Panc1 (cell line): ENCODE data around the gene SCGB1A1. TPM values are rescaled to one million over a fixed set of nuclear protein-coding genes. Genes with fewer than 3 reads are reported as not detected.
A peak's percentile ranks its signal among the peaks of the same experiment; 100 is the strongest.

ENCODE experiments used
- ATAC-seq: fragments of 200-7000 bp; cut with Tn5 transposase; 2 replicates; pipeline ENCODE4 v1.9.1; 2020; ENCODE audit warnings: mild to moderate bottlenecking, moderate library complexity
- BruUV-seq: library from RNA; stranded (reverse); fragments of 400-500 nt; replicated peaks from 2 replicates; lab custom pipeline; 2021; lab: Mats Ljungman, UMichigan
- CTCF ChIA-PET: fragments of 300-600 bp; sonication (Branson Sonifier 250); formaldehyde crosslinking; loops from one replicate; lab custom pipeline; 2022; ENCODE audit warnings: antibody characterized with exemption; lab: Charles Lee
- POLR2A ChIA-PET: fragments of 300-600 bp; sonication (Branson Sonifier 250); formaldehyde crosslinking; loops from one replicate; lab custom pipeline; 2022; ENCODE audit warnings: antibody characterized with exemption; lab: Charles Lee
- DNase-seq: peaks from one replicate; pipeline ENCODE4 v3.0.0-alpha.2; 2010; ENCODE audit warnings: low read depth, low spot score
- H3K27ac ChIP-seq: 2 replicates; pipeline ENCODE4 v1.5.1; 2011; ENCODE audit warnings: mild to moderate bottlenecking, low read length, inconsistent platforms
- H3K27me3 ChIP-seq: fragments of 200-500 bp; sonication (Bioruptor generic); 2 replicates; pipeline ENCODE4 v1.6.0; 2014; ENCODE audit warnings: low read length, inconsistent platforms; ENCODE audit not compliant: control insufficient read depth, insufficient read depth
- H3K36me3 ChIP-seq: fragments of 200-500 bp; sonication (Bioruptor generic); 2 replicates; pipeline ENCODE4 v1.5.1; 2014; ENCODE audit warnings: inconsistent platforms, mild to moderate bottlenecking, low read length, moderate library complexity; ENCODE audit not compliant: control insufficient read depth, insufficient read depth
- H3K4me1 ChIP-seq: 2 replicates; pipeline ENCODE4 v1.5.1; 2011; ENCODE audit warnings: inconsistent platforms, mild to moderate bottlenecking, low read length, moderate library complexity; ENCODE audit not compliant: control insufficient read depth, insufficient read depth
- H3K4me3 ChIP-seq, 2 experiments: 2 replicates each; pipeline ENCODE4 v1.5.1; 2011 to 2012; ENCODE audit warnings: low read depth in 2 of 2, low read length in 2 of 2, mild to moderate bottlenecking in 2 of 2, inconsistent platforms in 1 of 2, moderate library complexity in 1 of 2
- H3K9me3 ChIP-seq: fragments of 200-500 bp; sonication (Bioruptor generic); 2 replicates; pipeline ENCODE4 v1.5.1; 2014; ENCODE audit warnings: low read depth, mild to moderate bottlenecking, inconsistent platforms, low read length, moderate library complexity; ENCODE audit not compliant: control insufficient read depth, insufficient read depth
- POLR2AphosphoS5 ChIP-seq: IDR thresholded peaks from 2 replicates; pipeline ENCODE4 v1.6.1; 2012; ENCODE audit warnings: mild to moderate bottlenecking, low read depth, low read length, moderate library complexity
- SIN3A ChIP-seq: IDR thresholded peaks from 2 replicates; pipeline ENCODE4 v1.6.1; 2012; ENCODE audit warnings: low read depth, mild to moderate bottlenecking, low read length, moderate library complexity, borderline replicate concordance; ENCODE audit not compliant: insufficient read depth
- TCF7L2 ChIP-seq: IDR thresholded peaks from 2 replicates; pipeline ENCODE4 v1.6.1; 2011; ENCODE audit warnings: mild to moderate bottlenecking, low read depth, low read length, inconsistent platforms
- in situ Hi-C: cut with HindIII; loops from 2 replicates; pipeline ENCODE4 v1.10.0; 2016; ENCODE audit warnings: low sequenced_read_pairs, low pct_unique_long_range_greater_than_20kb
- intact Hi-C: fragments of 100-400 bp; cut with micrococcal nuclease; formaldehyde crosslinking; loops from one replicate; pipeline ENCODE4 v1.10.0; 2022; ENCODE audit not compliant: unreplicated experiment
- total RNA-seq: library from RNA; stranded (reverse); gene quantifications from one replicate; pipeline ENCODE4 v1.2.1, GENCODE V29; 2021; ENCODE audit not compliant: unreplicated experiment
- TF ChIP-seq, protein P1 (sequence below), 2 experiments: IDR thresholded peaks; 2 replicates each; pipeline ENCODE4 v1.6.1; 2011 to 2012; ENCODE audit warnings: low read depth in 2 of 2, control low read depth in 1 of 2, low read length in 1 of 2, mild to moderate bottlenecking in 1 of 2, moderate library complexity in 1 of 2; ENCODE audit not compliant: insufficient read depth in 1 of 2
- TF ChIP-seq, protein P2 (sequence below): fragments of 450-650 bp; IDR thresholded peaks from 2 replicates; pipeline ENCODE4 v1.5.1; 2017; ENCODE audit warnings: mild to moderate bottlenecking

Gene SCGB1A1
- total RNA-seq, 1 experiment from 2014 or later: 1.1 TPM

GRCh38 chr11:62443390-62444235, 24.8 kb downstream of the SCGB1A1 start:
- ChIA-PET CTCF (no interaction called here), POLR2A (no interaction called here)
- DNase-seq: no peak
- BruUV-seq: no TSS peak
- in situ Hi-C loops: no loop called here
- no peak for ATAC-seq
- TF ChIP-seq TCF7L2: no peak
- TF ChIP-seq SIN3A: no peak
- TF ChIP-seq, protein P1, sequence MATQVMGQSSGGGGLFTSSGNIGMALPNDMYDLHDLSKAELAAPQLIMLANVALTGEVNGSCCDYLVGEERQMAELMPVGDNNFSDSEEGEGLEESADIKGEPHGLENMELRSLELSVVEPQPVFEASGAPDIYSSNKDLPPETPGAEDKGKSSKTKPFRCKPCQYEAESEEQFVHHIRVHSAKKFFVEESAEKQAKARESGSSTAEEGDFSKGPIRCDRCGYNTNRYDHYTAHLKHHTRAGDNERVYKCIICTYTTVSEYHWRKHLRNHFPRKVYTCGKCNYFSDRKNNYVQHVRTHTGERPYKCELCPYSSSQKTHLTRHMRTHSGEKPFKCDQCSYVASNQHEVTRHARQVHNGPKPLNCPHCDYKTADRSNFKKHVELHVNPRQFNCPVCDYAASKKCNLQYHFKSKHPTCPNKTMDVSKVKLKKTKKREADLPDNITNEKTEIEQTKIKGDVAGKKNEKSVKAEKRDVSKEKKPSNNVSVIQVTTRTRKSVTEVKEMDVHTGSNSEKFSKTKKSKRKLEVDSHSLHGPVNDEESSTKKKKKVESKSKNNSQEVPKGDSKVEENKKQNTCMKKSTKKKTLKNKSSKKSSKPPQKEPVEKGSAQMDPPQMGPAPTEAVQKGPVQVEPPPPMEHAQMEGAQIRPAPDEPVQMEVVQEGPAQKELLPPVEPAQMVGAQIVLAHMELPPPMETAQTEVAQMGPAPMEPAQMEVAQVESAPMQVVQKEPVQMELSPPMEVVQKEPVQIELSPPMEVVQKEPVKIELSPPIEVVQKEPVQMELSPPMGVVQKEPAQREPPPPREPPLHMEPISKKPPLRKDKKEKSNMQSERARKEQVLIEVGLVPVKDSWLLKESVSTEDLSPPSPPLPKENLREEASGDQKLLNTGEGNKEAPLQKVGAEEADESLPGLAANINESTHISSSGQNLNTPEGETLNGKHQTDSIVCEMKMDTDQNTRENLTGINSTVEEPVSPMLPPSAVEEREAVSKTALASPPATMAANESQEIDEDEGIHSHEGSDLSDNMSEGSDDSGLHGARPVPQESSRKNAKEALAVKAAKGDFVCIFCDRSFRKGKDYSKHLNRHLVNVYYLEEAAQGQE (IDR thresholded peaks at IDR 0.05; ENCODE audit: insufficient read depth in 1 of 2, low read depth in 2 of 2, low read length in 1 of 2): no peak
- no peak for TF ChIP-seq POLR2AphosphoS5
- TF ChIP-seq, protein P2, sequence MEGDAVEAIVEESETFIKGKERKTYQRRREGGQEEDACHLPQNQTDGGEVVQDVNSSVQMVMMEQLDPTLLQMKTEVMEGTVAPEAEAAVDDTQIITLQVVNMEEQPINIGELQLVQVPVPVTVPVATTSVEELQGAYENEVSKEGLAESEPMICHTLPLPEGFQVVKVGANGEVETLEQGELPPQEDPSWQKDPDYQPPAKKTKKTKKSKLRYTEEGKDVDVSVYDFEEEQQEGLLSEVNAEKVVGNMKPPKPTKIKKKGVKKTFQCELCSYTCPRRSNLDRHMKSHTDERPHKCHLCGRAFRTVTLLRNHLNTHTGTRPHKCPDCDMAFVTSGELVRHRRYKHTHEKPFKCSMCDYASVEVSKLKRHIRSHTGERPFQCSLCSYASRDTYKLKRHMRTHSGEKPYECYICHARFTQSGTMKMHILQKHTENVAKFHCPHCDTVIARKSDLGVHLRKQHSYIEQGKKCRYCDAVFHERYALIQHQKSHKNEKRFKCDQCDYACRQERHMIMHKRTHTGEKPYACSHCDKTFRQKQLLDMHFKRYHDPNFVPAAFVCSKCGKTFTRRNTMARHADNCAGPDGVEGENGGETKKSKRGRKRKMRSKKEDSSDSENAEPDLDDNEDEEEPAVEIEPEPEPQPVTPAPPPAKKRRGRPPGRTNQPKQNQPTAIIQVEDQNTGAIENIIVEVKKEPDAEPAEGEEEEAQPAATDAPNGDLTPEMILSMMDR: no peak
- H3K4me3 ChIP-seq: no peak overlapping the region; a peak in 1 of 4 replicates
- peaks cover 41% of the 10 kb centered on the region for H3K4me1 ChIP-seq
- no peaks in the 10 kb centered on the region for H3K27me3 ChIP-seq
- no peaks in the 10 kb centered on the region for H3K9me3 ChIP-seq
- intact Hi-C loops: no loop called here
- H3K27ac ChIP-seq: peak overlapping the region; percentile 88
- no peaks in the 10 kb centered on the region for H3K36me3 ChIP-seq

GRCh38 chr11:62444236-62444833, 25.5 kb downstream of the SCGB1A1 start:
- ATAC-seq: no peak

More at GRCh38 chr11:62444236-62444833, 25.5 kb downstream of the SCGB1A1 start:
- intact Hi-C loops: no loop called here
- in situ Hi-C loops: no loop called here
- Histone ChIP-seq H3K9me3 (no peaks in the 10 kb centered on the region), H3K27me3 (no peaks in the 10 kb centered on the region), H3K27ac (peak overlapping the region; percentile 88), H3K36me3 (no peaks in the 10 kb centered on the region), H3K4me3 (peak overlapping the region in 1 of 2 experiments; percentile 10; a peak in 1 of 4 replicates), H3K4me1 (peaks cover 43% of the 10 kb centered on the region)
- no TSS peak for BruUV-seq
- CTCF ChIA-PET: no interaction called here
- POLR2A ChIA-PET: no interaction called here
- DNase-seq: no peak
- TF ChIP-seq, protein P1 (IDR thresholded peaks at IDR 0.05; ENCODE audit: insufficient read depth in 1 of 2, low read depth in 2 of 2, low read length in 1 of 2): no peak
- TF ChIP-seq TCF7L2 (no peak), SIN3A (no peak), POLR2AphosphoS5 (no peak)
- TF ChIP-seq, protein P2: no peak
